Liver (tissue), 9 donors: ENCODE measurements around the gene TJP2. TPM values are rescaled to one million over a fixed set of nuclear protein-coding genes. Genes with fewer than 3 reads are reported as not detected.

Source experiments
- DNase-seq: peaks from one replicate; pipeline ENCODE4 v3.0.0-alpha.2; 2017; ENCODE audit warnings: low spot score
- H3K27ac ChIP-seq, 2 donors: one replicate each; pipeline ENCODE4 v1.7.0; 2013; ENCODE audit warnings: inconsistent platforms in 2 of 2, low read length in 2 of 2, control low read depth in 1 of 2, low read depth in 1 of 2, mild to moderate bottlenecking in 1 of 2
- H3K27me3 ChIP-seq, 4 donors: one replicate each; pipeline versions ENCODE4 v1.6.1 to v1.7.0; 2013; ENCODE audit warnings: low read length in 3 of 4, inconsistent platforms in 1 of 4, mild to moderate bottlenecking in 1 of 4, moderate library complexity in 1 of 4; ENCODE audit not compliant: control insufficient read depth in 4 of 4, insufficient read depth in 4 of 4
- H3K36me3 ChIP-seq, 4 donors: one replicate each; pipeline versions ENCODE4 v1.6.1 to v1.7.0; 2013; ENCODE audit warnings: low read length in 3 of 4, mild to moderate bottlenecking in 3 of 4, low read depth in 1 of 4, moderate library complexity in 1 of 4; ENCODE audit not compliant: control insufficient read depth in 4 of 4, insufficient read depth in 3 of 4
- H3K4me1 ChIP-seq, 4 donors: one replicate each; pipeline versions ENCODE4 v1.6.1 to v1.7.0; 2013; ENCODE audit warnings: low read length in 3 of 4, mild to moderate bottlenecking in 3 of 4, moderate library complexity in 1 of 4; ENCODE audit not compliant: control insufficient read depth in 4 of 4, insufficient read depth in 4 of 4
- H3K4me3 ChIP-seq, 3 donors: one replicate each; pipeline versions ENCODE4 v1.6.1 to v1.7.0; 2013; ENCODE audit warnings: low read length in 3 of 3, control low read depth in 1 of 3, low read depth in 1 of 3, mild to moderate bottlenecking in 1 of 3
- H3K9ac ChIP-seq, 2 donors: one replicate each; pipeline ENCODE4 v1.7.0; 2013; ENCODE audit warnings: low read length in 2 of 2, mild to moderate bottlenecking in 2 of 2, moderate library complexity in 2 of 2, control low read depth in 1 of 2, low read depth in 1 of 2
- H3K9me3 ChIP-seq, 4 donors: one replicate each; pipeline versions ENCODE4 v1.6.1 to v1.7.0; 2013; ENCODE audit warnings: low read length in 3 of 4; ENCODE audit not compliant: control insufficient read depth in 4 of 4
- ATF3 ChIP-seq: IDR thresholded peaks from 2 replicates; pipeline ENCODE4 v1.6.1; 2016; ENCODE audit warnings: antibody characterized with exemption
- CTCF ChIP-seq: fragments of 150-350 bp; IDR thresholded peaks from 2 replicates; pipeline ENCODE4 v1.5.1; 2017; ENCODE audit warnings: improper control_type of control experiment, low read depth, low read length; ENCODE audit not compliant: missing input control
- EGR1 ChIP-seq, 2 donors: IDR thresholded peaks; 2 replicates each; pipeline ENCODE4 v1.6.1; 2016 to 2018; ENCODE audit warnings: antibody characterized with exemption in 2 of 2, low read depth in 2 of 2
- FOXA1 ChIP-seq: IDR thresholded peaks from 2 replicates; pipeline ENCODE4 v1.6.1; 2016; ENCODE audit warnings: antibody characterized with exemption
- FOXA2 ChIP-seq: IDR thresholded peaks from 2 replicates; pipeline ENCODE4 v1.6.1; 2016; ENCODE audit warnings: antibody characterized with exemption
- GABPA ChIP-seq, 2 donors: IDR thresholded peaks in 1 of 2; conservative IDR thresholded peaks in 1 of 2; 2 replicates each; pipeline ENCODE4 v1.6.1; 2016; ENCODE audit warnings: antibody characterized with exemption in 2 of 2, mild to moderate bottlenecking in 1 of 2, moderate library complexity in 1 of 2
- HNF4A ChIP-seq, 2 donors: conservative IDR thresholded peaks; 2 replicates each; pipeline ENCODE4 v1.6.1; 2016; ENCODE audit warnings: antibody characterized with exemption in 2 of 2, mild to moderate bottlenecking in 2 of 2
- HNF4G ChIP-seq: IDR thresholded peaks from 2 replicates; pipeline ENCODE4 v1.6.1; 2016; ENCODE audit warnings: antibody characterized with exemption
- NR2F2 ChIP-seq: IDR thresholded peaks from 2 replicates; pipeline ENCODE4 v1.6.1; 2016; ENCODE audit warnings: antibody characterized with exemption
- RAD21 ChIP-seq, 2 donors: IDR thresholded peaks; 2 replicates each; pipeline ENCODE4 v1.6.1; 2016; ENCODE audit warnings: antibody characterized with exemption in 2 of 2, mild to moderate bottlenecking in 2 of 2
- RXRA ChIP-seq, 2 donors: IDR thresholded peaks; 2 replicates each; pipeline ENCODE4 v1.6.1; 2017 to 2018; ENCODE audit warnings: antibody characterized with exemption in 2 of 2, mild to moderate bottlenecking in 1 of 2
- SP1 ChIP-seq: IDR thresholded peaks from 2 replicates; pipeline ENCODE4 v1.6.1; 2018; ENCODE audit warnings: antibody characterized with exemption, mild to moderate bottlenecking
- TAF1 ChIP-seq: conservative IDR thresholded peaks from 2 replicates; pipeline ENCODE4 v1.6.1; 2016; ENCODE audit warnings: antibody characterized with exemption, mild to moderate bottlenecking
- YY1 ChIP-seq: IDR thresholded peaks from 2 replicates; pipeline ENCODE4 v1.6.1; 2016; ENCODE audit warnings: antibody characterized with exemption, mild to moderate bottlenecking
- WGBS: extraction: QIAGEN DNeasy Blood & Tissue Kit; methylation state at CpG from one replicate; pipeline ENCODE4 v1.1.7; 2013; 5-methylcytosine and 5-hydroxymethylcytosine counted together
- polyA plus RNA-seq, 2 donors: library from polyadenylated mRNA; stranded (reverse) in 1 of 2; unstranded in 1 of 2; fragments of 200-250 nt in 1 of 2; fragments of >200 nt in 1 of 2; fragmentation: Nextera tagmentation in 1 of 2; extraction: Ambion mirVana in 1 of 2; gene quantifications; one replicate each; pipeline versions ENCODE4 v1.2.1 to v1.2.3, GENCODE V29; 2013 to 2015
- total RNA-seq, 2 donors: library from RNA; depleted of rRNA; stranded (reverse); fragments of >200 nt; gene quantifications; one replicate each; pipeline ENCODE4 v1.2.3, GENCODE V29; 2014
- TF ChIP-seq, protein P1 (sequence below): IDR thresholded peaks from 2 replicates; pipeline ENCODE4 v1.6.1; 2016; ENCODE audit warnings: antibody characterized with exemption, mild to moderate bottlenecking
- TF ChIP-seq, protein P2 (sequence below): IDR thresholded peaks from 2 replicates; pipeline ENCODE4 v1.6.1; 2016; ENCODE audit warnings: antibody characterized with exemption
- TF ChIP-seq, protein P3 (sequence below): IDR thresholded peaks from 2 replicates; pipeline ENCODE4 v1.6.1; 2016; ENCODE audit warnings: antibody characterized with exemption
- donor health status: healthy.
- donor health status: healthy.
- donor health status: healthy.
- donor health status: healthy.
- donor health status: healthy.

Gene TJP2
- total and polyA plus RNA-seq, 4 donors, result 23.2 to 74.0 (median 32.6) TPM

GRCh38 chr9:69190086-69190862 lies 16.2 kb downstream of the TJP2 start (continued):
- TF ChIP-seq, protein P1, sequence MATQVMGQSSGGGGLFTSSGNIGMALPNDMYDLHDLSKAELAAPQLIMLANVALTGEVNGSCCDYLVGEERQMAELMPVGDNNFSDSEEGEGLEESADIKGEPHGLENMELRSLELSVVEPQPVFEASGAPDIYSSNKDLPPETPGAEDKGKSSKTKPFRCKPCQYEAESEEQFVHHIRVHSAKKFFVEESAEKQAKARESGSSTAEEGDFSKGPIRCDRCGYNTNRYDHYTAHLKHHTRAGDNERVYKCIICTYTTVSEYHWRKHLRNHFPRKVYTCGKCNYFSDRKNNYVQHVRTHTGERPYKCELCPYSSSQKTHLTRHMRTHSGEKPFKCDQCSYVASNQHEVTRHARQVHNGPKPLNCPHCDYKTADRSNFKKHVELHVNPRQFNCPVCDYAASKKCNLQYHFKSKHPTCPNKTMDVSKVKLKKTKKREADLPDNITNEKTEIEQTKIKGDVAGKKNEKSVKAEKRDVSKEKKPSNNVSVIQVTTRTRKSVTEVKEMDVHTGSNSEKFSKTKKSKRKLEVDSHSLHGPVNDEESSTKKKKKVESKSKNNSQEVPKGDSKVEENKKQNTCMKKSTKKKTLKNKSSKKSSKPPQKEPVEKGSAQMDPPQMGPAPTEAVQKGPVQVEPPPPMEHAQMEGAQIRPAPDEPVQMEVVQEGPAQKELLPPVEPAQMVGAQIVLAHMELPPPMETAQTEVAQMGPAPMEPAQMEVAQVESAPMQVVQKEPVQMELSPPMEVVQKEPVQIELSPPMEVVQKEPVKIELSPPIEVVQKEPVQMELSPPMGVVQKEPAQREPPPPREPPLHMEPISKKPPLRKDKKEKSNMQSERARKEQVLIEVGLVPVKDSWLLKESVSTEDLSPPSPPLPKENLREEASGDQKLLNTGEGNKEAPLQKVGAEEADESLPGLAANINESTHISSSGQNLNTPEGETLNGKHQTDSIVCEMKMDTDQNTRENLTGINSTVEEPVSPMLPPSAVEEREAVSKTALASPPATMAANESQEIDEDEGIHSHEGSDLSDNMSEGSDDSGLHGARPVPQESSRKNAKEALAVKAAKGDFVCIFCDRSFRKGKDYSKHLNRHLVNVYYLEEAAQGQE, result no peak
- TF ChIP-seq HNF4A (conservative IDR thresholded peaks at IDR 0.05), result peak; percentile 64

DNA sequence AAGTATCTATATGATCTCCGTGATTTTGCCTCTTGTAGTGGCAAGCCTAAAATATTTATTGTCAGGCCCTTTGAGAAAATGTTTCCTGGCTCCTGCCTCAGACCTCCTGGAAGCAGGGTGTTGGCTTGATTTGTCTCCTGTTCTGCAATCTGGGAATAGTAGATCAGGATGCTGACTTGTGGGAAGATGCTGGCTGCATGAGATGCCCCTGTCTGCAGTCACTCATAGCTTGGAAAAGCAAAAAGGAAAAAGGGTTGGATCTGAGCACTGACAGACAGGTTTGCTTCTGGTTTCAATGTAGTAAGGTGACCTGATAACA lies 16.7 kb downstream of the TJP2 start:
- Histone ChIP-seq H3K27me3 (no peaks in the 10 kb centered on the region), H3K27ac (peak overlapping the region; percentile 26 to 66), H3K9me3 (no peaks in the 10 kb centered on the region), H3K4me3 (no peak overlapping the region), H3K9ac (peak overlapping the region in 1 of 2 donors; percentile 12), H3K4me1 (peaks cover 13 to 90% (median 74%) of the 10 kb centered on the region in 4 donors), H3K36me3 (no peaks in the 10 kb centered on the region)
- WGBS, result 41% methylated on average over 1 of the region's 1 CpG
- TF ChIP-seq RAD21 (IDR thresholded peaks at IDR 0.05) (no peak), SP1 (no peak), HNF4G (no peak), ATF3 (no peak), YY1 (no peak), GABPA (IDR thresholded peaks at IDR 0.05 in 1 of 2, conservative IDR thresholded peaks at IDR 0.05 in 1 of 2) (no peak), RXRA (IDR thresholded peaks at IDR 0.05) (no peak), FOXA2 (no peak), EGR1 (IDR thresholded peaks at IDR 0.05; ENCODE audit: low read depth in 2 of 2) (no peak), HNF4A (conservative IDR thresholded peaks at IDR 0.05) (no peak), CTCF (no peak), NR2F2 (no peak), TAF1 (no peak), FOXA1 (no peak)
- TF ChIP-seq, protein P1, result no peak
- TF ChIP-seq, protein P2, sequence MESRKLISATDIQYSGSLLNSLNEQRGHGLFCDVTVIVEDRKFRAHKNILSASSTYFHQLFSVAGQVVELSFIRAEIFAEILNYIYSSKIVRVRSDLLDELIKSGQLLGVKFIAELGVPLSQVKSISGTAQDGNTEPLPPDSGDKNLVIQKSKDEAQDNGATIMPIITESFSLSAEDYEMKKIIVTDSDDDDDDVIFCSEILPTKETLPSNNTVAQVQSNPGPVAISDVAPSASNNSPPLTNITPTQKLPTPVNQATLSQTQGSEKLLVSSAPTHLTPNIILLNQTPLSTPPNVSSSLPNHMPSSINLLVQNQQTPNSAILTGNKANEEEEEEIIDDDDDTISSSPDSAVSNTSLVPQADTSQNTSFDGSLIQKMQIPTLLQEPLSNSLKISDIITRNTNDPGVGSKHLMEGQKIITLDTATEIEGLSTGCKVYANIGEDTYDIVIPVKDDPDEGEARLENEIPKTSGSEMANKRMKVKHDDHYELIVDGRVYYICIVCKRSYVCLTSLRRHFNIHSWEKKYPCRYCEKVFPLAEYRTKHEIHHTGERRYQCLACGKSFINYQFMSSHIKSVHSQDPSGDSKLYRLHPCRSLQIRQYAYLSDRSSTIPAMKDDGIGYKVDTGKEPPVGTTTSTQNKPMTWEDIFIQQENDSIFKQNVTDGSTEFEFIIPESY, result no peak
- TF ChIP-seq, protein P3, sequence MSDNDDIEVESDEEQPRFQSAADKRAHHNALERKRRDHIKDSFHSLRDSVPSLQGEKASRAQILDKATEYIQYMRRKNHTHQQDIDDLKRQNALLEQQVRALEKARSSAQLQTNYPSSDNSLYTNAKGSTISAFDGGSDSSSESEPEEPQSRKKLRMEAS, result no peak
- no peak for DNase-seq
